Neuronal stem cell (in vitro differentiated cells): Measurements from ENCODE around the gene ARPC5L.
"Not testable (repeated sequence)": the region's sequence is repeated elsewhere in the genome, so short reads cannot be mapped to it uniquely, and the experiment has no call there.

Experiments used
- DNase-seq: peaks from one replicate; pipeline ENCODE4 v3.0.0-alpha.2; 2013; ENCODE audit warnings: low spot score
- H2AFZ ChIP-seq: one replicate; pipeline ENCODE4 v1.6.1; 2013; ENCODE audit warnings: mild to moderate bottlenecking, low read length, inconsistent platforms
- H2AK5ac ChIP-seq: 2 replicates; pipeline ENCODE4 v1.6.1; 2013; ENCODE audit warnings: low read depth, mild to moderate bottlenecking, inconsistent platforms, low read length, moderate library complexity, mixed read lengths
- H2BK120ac ChIP-seq: 2 replicates; pipeline ENCODE4 v1.6.1; 2013; ENCODE audit warnings: low read depth, mild to moderate bottlenecking, inconsistent platforms, low read length, moderate library complexity, mixed read lengths
- H2BK12ac ChIP-seq: one replicate; pipeline ENCODE4 v1.6.1; 2013; ENCODE audit warnings: low read length, inconsistent platforms
- H2BK15ac ChIP-seq: 2 replicates; pipeline ENCODE4 v1.6.1; 2013; ENCODE audit warnings: mild to moderate bottlenecking, low read length, inconsistent platforms, mixed read lengths
- H2BK5ac ChIP-seq: one replicate; pipeline ENCODE4 v1.6.1; 2013; ENCODE audit warnings: inconsistent platforms, mild to moderate bottlenecking, low read length, moderate library complexity
- H3K14ac ChIP-seq: one replicate; pipeline ENCODE4 v1.6.1; 2013; ENCODE audit warnings: low read length, inconsistent platforms
- H3K18ac ChIP-seq: 2 replicates; pipeline ENCODE4 v1.6.1; 2013; ENCODE audit warnings: low read length, inconsistent platforms
- H3K23ac ChIP-seq: 2 replicates; pipeline ENCODE4 v1.6.1; 2013; ENCODE audit warnings: low read depth, mild to moderate bottlenecking, mixed read lengths, low read length, inconsistent platforms; ENCODE audit not compliant: poor library complexity
- H3K27ac ChIP-seq: replicated peaks from 3 replicates; pipeline ENCODE4 v1.5.1; 2013; ENCODE audit warnings: low read length, inconsistent platforms
- H3K27me3 ChIP-seq, 3 experiments: 2 replicates each; pipeline ENCODE4 v1.6.1; 2013; ENCODE audit warnings: low read length in 3 of 3, mild to moderate bottlenecking in 2 of 3, inconsistent platforms in 1 of 3, low read depth in 1 of 3, mixed read lengths in 1 of 3, moderate library complexity in 1 of 3; ENCODE audit not compliant: control insufficient read depth in 3 of 3, insufficient read depth in 3 of 3
- H3K36me3 ChIP-seq, 2 donors: replicated peaks in 1 of 2; 2 replicates each; pipeline ENCODE4 v1.6.1; 2013; ENCODE audit warnings: low read length in 2 of 2; ENCODE audit not compliant: control insufficient read depth in 2 of 2, insufficient read depth in 2 of 2
- H3K4ac ChIP-seq: 2 replicates; pipeline ENCODE4 v1.6.1; 2013; ENCODE audit warnings: inconsistent platforms, mild to moderate bottlenecking, low read length, moderate library complexity
- H3K4me1 ChIP-seq, 2 donors: 1 replicate in 1 of 2; 2 replicates in 1 of 2; pipeline ENCODE4 v1.6.1; 2013; ENCODE audit warnings: low read length in 2 of 2, low read depth in 1 of 2; ENCODE audit not compliant: control insufficient read depth in 2 of 2, insufficient read depth in 1 of 2
- H3K4me2 ChIP-seq: one replicate; pipeline ENCODE4 v1.6.1; 2013; ENCODE audit warnings: mild to moderate bottlenecking, low read length, inconsistent platforms; ENCODE audit not compliant: insufficient read depth, poor library complexity, severe bottlenecking
- H3K4me3 ChIP-seq, 2 donors: 2 replicates each; pipeline ENCODE4 v1.5.1; 2013; ENCODE audit warnings: low read length in 2 of 2, mild to moderate bottlenecking in 2 of 2, inconsistent platforms in 1 of 2, moderate library complexity in 1 of 2
- H3K79me1 ChIP-seq: one replicate; pipeline ENCODE4 v1.6.1; 2013; ENCODE audit warnings: low read depth, mild to moderate bottlenecking, inconsistent platforms, low read length, moderate library complexity
- H3K9ac ChIP-seq: one replicate; pipeline ENCODE4 v1.6.1; 2013; ENCODE audit warnings: mild to moderate bottlenecking, low read depth, low read length, inconsistent platforms; ENCODE audit not compliant: poor library complexity
- H3K9me3 ChIP-seq, 2 donors: replicated peaks in 1 of 2; 2 replicates each; pipeline versions ENCODE3 to v1.6.1; 2013; ENCODE audit warnings: low read length in 2 of 2, mild to moderate bottlenecking in 2 of 2, inconsistent platforms in 1 of 2, low read depth in 1 of 2, mixed read lengths in 1 of 2, moderate library complexity in 1 of 2; ENCODE audit not compliant: control insufficient read depth in 2 of 2, insufficient read depth in 1 of 2
- H4K8ac ChIP-seq: one replicate; pipeline ENCODE4 v1.6.1; 2013; ENCODE audit warnings: low read depth, mild to moderate bottlenecking, inconsistent platforms, low read length, moderate library complexity
- H4K91ac ChIP-seq: one replicate; pipeline ENCODE4 v1.6.1; 2013; ENCODE audit warnings: low read length, low read depth, mild to moderate bottlenecking, inconsistent platforms; ENCODE audit not compliant: poor library complexity
- WGBS, 2 donors: extraction: QIAGEN DNeasy Blood & Tissue Kit; methylation state at CpG; one replicate each; pipeline ENCODE4 v1.1.7; 2013; ENCODE audit warnings: missing lambda C conversion rate in 2 of 2, mixed read lengths in 1 of 2; ENCODE audit not compliant: insufficient read length in 2 of 2, insufficient replicate concordance in 1 of 2; ENCODE audit errors: extremely low coverage in 2 of 2; 5-methylcytosine and 5-hydroxymethylcytosine counted together

Gene ARPC5L

DNA sequence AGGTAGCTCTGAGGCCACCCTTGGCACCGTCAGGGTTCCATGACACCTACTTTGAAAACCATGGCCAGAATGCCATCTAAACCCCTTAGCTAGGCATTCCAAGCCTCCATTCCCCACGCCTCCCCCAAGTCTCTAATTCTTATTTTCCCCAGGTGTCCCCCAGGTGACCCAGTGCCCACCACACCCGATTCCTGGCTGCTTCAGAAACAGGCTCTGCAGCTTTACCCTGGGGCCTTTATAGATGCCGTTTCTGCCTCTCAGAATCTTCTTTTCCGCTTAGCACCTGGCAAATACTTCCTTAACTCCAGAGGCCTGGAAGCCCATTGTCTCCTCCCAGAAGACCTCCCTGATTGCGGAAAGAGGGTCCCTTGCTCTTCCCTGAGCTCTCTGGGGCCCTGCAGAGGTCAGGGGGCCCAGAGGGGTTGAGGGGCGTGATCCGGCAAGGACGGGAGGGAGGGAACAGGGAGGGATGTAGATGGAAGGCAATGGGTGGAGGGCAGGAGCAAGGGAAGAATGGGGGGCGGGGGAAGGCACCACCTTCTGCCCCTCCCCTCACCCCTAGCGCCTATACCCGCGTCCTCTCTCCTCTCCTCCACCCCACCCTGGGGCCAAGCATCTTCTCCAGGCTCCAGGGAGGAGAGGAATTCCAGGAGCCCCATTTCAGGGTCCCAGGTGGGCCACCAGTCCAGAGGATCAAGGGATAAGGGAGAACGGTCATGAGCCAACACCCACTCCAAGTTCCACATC is 20.7 kb upstream of the ARPC5L start:
- Histone ChIP-seq H2BK120ac (no peak overlapping the region), H4K8ac (no peak overlapping the region), H2AFZ (no peak overlapping the region), H3K36me3 (no peaks in the 10 kb centered on the region), H3K4ac (no peak overlapping the region), H2BK12ac (no peak overlapping the region), H3K9me3 (no peaks in the 10 kb centered on the region), H2BK5ac (no peak overlapping the region), H3K18ac (no peak overlapping the region), H3K4me2 (no peak overlapping the region), H3K4me3 (no peak overlapping the region), H3K27me3 (no peaks in the 10 kb centered on the region), H3K27ac (no peak overlapping the region), H3K14ac (no peak overlapping the region), H3K23ac (no peak overlapping the region), H3K4me1 (no peaks in the 10 kb centered on the region), H2BK15ac (peak overlapping the region; percentile 2), H3K79me1 (no peaks in the 10 kb centered on the region), H2AK5ac (peak overlapping the region; percentile 10), H4K91ac (no peak overlapping the region), H3K9ac (no peak overlapping the region)
- WGBS, 2 donors = no CpG with 5 or more reads among the region's 14 CpGs
- DNase-seq = no peak

DNA sequence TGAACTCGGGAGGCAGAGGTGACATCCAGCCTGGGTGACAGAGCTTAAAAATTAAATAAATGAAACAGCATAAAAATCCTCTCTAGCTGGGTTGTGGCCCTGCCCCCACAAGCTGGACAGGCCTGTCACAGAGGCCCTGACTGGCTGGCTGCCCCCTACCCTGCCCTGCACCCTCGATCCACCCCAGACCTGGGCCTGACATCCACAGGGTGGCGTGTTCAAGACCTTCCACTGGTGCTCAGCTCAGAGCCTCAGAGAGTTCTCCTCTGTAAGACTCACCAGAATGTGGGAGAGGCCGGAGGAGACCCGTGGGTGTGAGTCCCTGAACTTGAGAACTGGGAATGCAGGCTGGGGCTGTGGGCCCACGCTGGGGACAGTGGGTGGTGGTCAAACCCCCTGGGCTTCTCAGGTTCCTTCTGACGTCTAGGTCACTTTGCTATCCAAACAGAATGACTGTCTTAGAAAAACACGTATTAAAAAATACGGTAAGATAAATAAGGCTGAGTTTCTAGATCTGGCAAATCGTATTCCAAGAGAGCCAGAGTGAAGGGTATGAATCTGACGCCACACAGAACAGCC is 18.4 kb upstream of the ARPC5L start:
- Histone ChIP-seq H2BK15ac (peak overlapping the region; percentile 81), H2BK12ac (no peak overlapping the region), H3K9me3 (no peaks in the 10 kb centered on the region), H3K27me3 (no peaks in the 10 kb centered on the region), H3K23ac (no peak overlapping the region), H3K4me1 (no peaks in the 10 kb centered on the region), H2BK120ac (no peak overlapping the region), H2BK5ac (no peak overlapping the region), H3K14ac (no peak overlapping the region), H3K9ac (no peak overlapping the region), H4K91ac (no peak overlapping the region), H2AK5ac (peak overlapping the region; percentile 21), H3K36me3 (no peaks in the 10 kb centered on the region), H4K8ac (no peak overlapping the region), H3K4me2 (no peak overlapping the region), H3K79me1 (no peaks in the 10 kb centered on the region), H3K4me3 (no peak overlapping the region), H3K27ac (no peak overlapping the region), H2AFZ (no peak overlapping the region), H3K18ac (no peak overlapping the region), H3K4ac (no peak overlapping the region)
- no CpG with 5 or more reads among the region's 11 CpGs for WGBS, 2 donors
- no peak for DNase-seq

GRCh38 chr9:124844291-124844690 is 17.6 kb upstream of the ARPC5L start:
- no peak overlapping the region for H4K91ac ChIP-seq
- H3K27me3 ChIP-seq = no peaks in the 10 kb centered on the region
- no peak overlapping the region for H3K4me2 ChIP-seq
- no peak overlapping the region for H3K14ac ChIP-seq
- no peak overlapping the region for H2AFZ ChIP-seq
- H3K36me3 ChIP-seq = no peaks in the 10 kb centered on the region
- no peaks in the 10 kb centered on the region for H3K79me1 ChIP-seq
- H3K9ac ChIP-seq = no peak overlapping the region
- no peaks in the 10 kb centered on the region for H3K4me1 ChIP-seq
- DNase-seq = no peak
- no peaks in the 10 kb centered on the region for H3K9me3 ChIP-seq
- H3K4me3 ChIP-seq = no peak overlapping the region
- H4K8ac ChIP-seq = no peak overlapping the region
- H3K27ac ChIP-seq = no peak overlapping the region
- no peak overlapping the region for H2BK120ac ChIP-seq
- no peak overlapping the region for H2BK5ac ChIP-seq
- no peak overlapping the region for H2AK5ac ChIP-seq
- H3K4ac ChIP-seq = no peak overlapping the region
- no peak overlapping the region for H3K18ac ChIP-seq
- H2BK12ac ChIP-seq = no peak overlapping the region
- no peak overlapping the region for H2BK15ac ChIP-seq
- WGBS, 2 donors = no CpG with 5 or more reads among the region's 4 CpGs
- H3K23ac ChIP-seq = no peak overlapping the region

GRCh38 chr9:124846467-124846866 is 15.5 kb upstream of the ARPC5L start:
- not testable (repeated sequence) for H3K4ac ChIP-seq, H2BK120ac ChIP-seq, H4K91ac ChIP-seq, H3K4me2 ChIP-seq, H3K4me3 ChIP-seq, DNase-seq, H3K9ac ChIP-seq, H2BK5ac ChIP-seq, H3K27ac ChIP-seq, H4K8ac ChIP-seq, H2AK5ac ChIP-seq, H3K9me3 ChIP-seq, H3K27me3 ChIP-seq, H3K14ac ChIP-seq, H2BK12ac ChIP-seq, H3K79me1 ChIP-seq, H3K23ac ChIP-seq, H3K18ac ChIP-seq, H3K36me3 ChIP-seq, H3K4me1 ChIP-seq, H2BK15ac ChIP-seq, H2AFZ ChIP-seq
- no CpG with 5 or more reads among the region's 9 CpGs for WGBS, 2 donors
